Peyer's patch (tissue), 4 donors: ENCODE data around the gene FAM131C.

ENCODE experiments used
- POLR2A ChIP-seq, 2 donors: fragments of 450-650 bp; IDR thresholded peaks; one replicate each; pipeline ENCODE4 v1.5.1; 2017; ENCODE audit warnings: antibody characterized with exemption in 2 of 2, mild to moderate bottlenecking in 2 of 2, moderate library complexity in 2 of 2
- TF ChIP-seq, protein P1 (sequence below), 6 experiments: fragments of 450-650 bp in 4 of 6; fragments of 200-600 bp in 2 of 6; sonication (generic) in 1 of 6; IDR thresholded peaks; one replicate each; pipeline ENCODE4 v1.5.1; 2017 to 2019; ENCODE audit warnings: antibody characterized with exemption in 6 of 6, mild to moderate bottlenecking in 3 of 6, moderate library complexity in 1 of 6

DNA sequence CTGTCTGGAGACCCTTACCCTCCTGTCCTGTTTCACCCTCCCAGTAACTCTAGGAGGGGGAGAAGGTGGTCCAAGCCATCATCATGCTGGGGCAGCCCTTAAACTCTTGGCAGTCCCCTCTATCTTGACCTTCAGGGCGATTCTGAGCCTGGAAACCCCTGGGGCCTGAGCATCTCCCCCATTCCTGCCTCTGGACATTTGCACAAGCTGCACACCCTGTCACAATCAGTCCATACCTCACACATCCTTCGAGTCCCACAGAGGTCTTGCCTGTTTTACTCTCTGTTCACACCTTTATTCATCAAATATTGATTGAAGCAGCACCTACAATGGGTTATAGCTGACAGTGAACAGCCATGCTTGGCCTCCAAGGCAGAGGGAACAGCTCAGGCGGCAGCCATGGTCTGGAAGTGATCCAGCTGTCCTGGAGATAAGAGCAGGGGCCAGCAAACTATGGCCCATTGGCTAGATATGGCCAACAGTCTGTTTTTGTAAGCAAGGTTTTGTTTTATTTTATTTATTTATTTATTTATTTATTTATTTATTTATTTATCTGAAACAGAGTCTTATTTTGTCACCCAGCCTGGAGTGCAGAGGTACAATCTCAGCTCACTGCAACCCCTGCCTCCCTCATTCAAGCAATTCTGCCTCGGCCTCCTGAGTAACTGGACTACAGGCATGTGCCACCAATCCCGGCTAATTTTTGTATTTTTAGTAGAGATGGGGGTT lies 7.1 kb upstream of the FAM131C start:
- TF ChIP-seq, protein P1, sequence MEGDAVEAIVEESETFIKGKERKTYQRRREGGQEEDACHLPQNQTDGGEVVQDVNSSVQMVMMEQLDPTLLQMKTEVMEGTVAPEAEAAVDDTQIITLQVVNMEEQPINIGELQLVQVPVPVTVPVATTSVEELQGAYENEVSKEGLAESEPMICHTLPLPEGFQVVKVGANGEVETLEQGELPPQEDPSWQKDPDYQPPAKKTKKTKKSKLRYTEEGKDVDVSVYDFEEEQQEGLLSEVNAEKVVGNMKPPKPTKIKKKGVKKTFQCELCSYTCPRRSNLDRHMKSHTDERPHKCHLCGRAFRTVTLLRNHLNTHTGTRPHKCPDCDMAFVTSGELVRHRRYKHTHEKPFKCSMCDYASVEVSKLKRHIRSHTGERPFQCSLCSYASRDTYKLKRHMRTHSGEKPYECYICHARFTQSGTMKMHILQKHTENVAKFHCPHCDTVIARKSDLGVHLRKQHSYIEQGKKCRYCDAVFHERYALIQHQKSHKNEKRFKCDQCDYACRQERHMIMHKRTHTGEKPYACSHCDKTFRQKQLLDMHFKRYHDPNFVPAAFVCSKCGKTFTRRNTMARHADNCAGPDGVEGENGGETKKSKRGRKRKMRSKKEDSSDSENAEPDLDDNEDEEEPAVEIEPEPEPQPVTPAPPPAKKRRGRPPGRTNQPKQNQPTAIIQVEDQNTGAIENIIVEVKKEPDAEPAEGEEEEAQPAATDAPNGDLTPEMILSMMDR (IDR thresholded peaks at IDR 0.05), result no peak
- no peak for TF ChIP-seq POLR2A (IDR thresholded peaks at IDR 0.05)
